Peyer's patch (tissue), 4 donors: ENCODE measurements around the gene LSM10.

Experiments used
- CTCF ChIP-seq, 6 experiments: fragments of 450-650 bp in 4 of 6; fragments of 200-600 bp in 2 of 6; sonication (generic) in 1 of 6; IDR thresholded peaks; one replicate each; pipeline ENCODE4 v1.5.1; 2017 to 2019; ENCODE audit warnings: antibody characterized with exemption in 6 of 6, mild to moderate bottlenecking in 3 of 6, moderate library complexity in 1 of 6
- POLR2A ChIP-seq, 2 donors: fragments of 450-650 bp; IDR thresholded peaks; one replicate each; pipeline ENCODE4 v1.5.1; 2017; ENCODE audit warnings: antibody characterized with exemption in 2 of 2, mild to moderate bottlenecking in 2 of 2, moderate library complexity in 2 of 2

GRCh38 chr1:36396359-36396758 lies 1.3 kb downstream of the LSM10 start:
- TF ChIP-seq CTCF (IDR thresholded peaks at IDR 0.05): no peak
- no peak for TF ChIP-seq POLR2A (IDR thresholded peaks at IDR 0.05)
